Astrocyte of the hippocampus (primary cell): Measurements from ENCODE around the gene PDE6B.
A peak's percentile ranks its signal among the peaks of the same experiment; 100 is the strongest.
"Not testable (repeated sequence)": the region's sequence is repeated elsewhere in the genome, so short reads cannot be mapped to it uniquely, and the experiment has no call there.

ENCODE experiments used
- DNase-seq: peaks from one replicate; pipeline ENCODE4 v3.0.0; 2011; ENCODE audit warnings: low read depth, low spot score

Gene PDE6B

GRCh38 chr4:669806-670559 is 44.6 kb downstream of the PDE6B start:
- DNase-seq: not testable (repeated sequence)

GRCh38 chr4:671769-672168 is 46.4 kb downstream of the PDE6B start:
- DNase-seq: no peak

DNA sequence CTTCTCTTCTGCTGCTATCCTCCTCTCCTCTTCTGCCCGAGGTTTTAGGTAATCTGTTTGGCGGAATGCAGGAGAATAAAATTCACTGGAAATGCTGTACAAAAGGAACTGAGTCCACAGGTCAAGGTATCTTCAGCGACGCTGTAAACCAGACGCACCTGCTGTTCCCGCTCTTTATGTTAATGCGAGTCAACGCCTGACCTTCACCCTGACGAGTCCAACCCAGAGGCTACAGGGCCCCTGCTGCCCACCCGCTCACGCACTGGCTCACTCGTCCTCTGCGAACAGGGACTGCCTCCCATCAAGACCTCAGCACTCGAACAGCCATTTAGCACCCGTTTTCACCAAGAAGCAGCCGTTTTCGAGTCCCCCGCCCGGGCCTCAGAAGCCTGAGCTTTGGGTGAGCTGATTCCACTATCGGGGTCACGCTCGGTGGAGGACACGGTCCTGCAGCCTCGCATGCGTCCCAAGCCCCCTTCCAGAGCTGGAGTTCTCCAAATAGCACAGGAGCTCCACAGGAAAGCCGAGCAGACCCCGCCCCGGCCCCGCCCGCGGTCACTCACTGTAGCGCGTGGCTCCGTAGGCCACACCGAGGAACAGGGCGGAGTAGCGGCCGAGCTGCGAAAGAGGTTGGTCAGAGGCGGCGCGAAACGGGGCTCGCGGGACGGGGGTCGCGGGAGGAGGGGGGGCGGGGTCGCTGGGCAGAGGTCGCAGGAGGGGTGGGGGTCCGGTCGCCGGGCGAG is 48.1 kb downstream of the PDE6B start:
- peak; percentile 46 for DNase-seq

DNA sequence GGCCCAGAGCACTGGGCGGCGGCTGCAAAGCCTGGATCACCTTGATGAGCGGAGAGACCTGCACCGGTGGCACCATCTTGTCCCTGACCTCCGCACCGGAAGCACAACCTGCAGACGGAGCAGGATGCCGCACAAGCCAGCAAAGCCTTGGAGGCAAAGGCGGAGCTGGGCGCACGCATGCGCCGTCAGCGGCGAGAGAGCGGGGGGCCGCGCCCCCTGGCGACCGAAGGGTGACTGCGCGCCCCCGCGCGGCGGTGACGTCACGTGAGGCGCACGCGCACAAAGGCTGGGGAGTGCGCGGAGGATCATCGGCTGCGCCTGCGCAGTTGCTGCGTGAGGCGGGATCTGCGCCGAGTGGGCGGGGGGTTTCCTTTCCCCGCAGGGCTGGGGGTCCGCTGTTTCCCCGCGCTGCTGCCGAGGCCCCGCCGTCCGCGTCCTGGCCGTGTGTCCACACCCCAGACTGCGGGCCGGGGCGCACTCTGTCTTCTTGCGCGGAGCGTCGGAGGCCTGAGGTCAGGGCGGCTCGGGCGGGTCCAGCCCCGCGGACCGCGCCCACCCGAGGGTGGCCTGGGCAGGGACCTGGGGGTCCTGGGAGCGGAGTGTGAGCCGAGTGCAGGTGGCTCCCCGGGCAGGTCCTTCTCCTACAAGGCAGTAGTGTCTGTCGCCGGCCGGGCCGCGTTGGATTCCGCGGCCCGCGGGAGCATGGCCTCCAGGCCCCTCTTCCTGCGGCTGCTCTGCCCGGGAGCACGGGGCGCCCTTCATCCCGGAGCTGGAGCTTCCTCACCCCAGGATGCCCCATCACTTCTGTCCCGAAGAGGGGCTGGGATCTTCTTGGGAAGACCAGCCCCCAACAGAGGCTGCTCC is 49.0 kb downstream of the PDE6B start, which contains the start of the genes ATP5ME and MYL5:
Gene ATP5ME, minus strand, starts transcription at position 105 of the 864 bp plus-strand sequence. Its CDS starts 29 bp downstream, at position 76.
Gene MYL5, plus strand, starts transcription at position 371 of the 864 bp plus-strand sequence. CDS start 3,485 bp downstream, outside the sequence.
- peak; percentile 99 for DNase-seq

DNA sequence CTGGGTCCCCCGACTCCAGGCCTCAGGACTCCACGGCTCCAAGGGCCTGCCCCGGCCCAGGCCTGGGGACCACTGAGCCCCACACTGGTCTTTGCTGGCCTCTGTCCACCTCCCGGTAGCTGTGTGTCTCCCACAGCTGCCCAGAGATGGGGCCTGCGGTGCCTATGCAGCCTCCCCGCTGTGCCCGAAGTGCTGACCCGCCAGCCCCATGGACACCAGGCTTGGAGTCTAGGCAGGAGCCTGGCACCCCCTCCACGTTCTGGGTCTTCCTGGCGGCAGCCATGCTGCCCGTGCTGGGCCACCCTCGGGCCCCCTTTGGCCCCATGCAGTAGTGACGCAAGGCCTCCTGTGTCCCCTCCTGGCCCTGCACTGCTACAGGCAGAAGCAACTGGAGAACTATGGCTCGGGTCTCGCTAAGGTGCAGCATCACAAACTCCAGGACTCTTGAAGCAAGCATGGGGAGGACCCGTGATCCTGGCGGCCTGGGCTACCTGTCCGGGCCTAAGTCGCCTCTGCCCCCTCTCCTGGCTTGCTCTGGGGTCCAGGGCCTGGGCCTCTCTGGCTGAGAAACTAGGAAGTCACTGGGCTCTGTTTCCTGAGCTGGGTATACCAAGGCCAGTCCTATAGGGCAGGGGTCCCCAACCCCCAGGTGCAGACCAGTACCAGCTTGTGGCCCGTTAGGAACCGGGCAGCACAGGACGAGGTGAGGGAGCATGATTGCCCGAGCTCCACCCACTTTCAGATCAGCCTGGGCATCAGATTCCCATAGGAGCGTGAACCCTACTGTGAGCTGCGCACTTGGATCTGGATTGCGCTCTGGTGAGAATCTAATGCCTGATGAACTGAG is 49.9 kb downstream of the PDE6B start:
- no peak for DNase-seq

DNA sequence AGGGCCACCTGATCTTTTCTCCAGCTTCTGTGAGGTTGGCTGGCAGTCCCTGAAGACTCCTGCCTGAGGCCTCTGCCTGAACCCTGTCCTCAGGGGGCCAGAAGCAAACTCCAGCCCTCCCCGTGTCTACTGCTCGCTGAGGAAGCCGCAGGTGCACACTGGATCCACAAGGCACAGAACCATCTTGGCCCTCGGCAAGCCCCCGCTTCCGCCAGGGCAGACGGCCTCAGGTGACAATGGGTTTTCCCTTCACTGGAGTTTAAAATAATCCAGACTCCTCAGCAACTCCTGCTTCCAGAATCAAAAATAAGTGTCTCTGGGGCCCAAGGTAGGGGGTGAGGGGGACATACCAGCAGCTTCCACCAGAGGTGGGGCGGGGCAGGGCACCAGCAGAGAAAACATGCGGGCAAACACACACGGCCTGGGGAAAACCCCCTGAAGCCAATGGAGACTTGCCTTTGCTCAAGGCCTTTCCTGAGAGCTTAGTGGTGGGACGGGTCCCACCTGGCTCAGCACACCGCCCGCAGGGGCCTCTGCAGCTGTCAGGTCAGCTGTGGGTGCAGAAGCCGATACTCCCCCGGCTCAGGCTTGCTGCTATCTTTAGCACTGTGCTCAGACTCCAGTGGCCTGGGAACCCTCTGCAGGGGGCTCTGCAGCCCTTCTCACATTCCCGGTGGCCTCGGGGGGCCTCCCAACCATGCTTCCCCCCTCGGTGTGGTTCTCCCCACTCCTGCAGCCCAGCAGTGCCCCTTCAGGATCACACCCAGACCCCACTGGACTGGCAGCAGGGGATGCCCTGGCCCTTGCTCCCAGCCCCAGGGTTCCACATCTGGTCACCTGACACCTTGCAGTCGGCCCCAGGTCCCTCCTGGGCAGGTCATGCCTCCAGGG is 50.9 kb downstream of the PDE6B start:
- DNase-seq: no peak

- no peak for DNase-seq
Measured at GRCh38 chr4:676871-677235, 51.5 kb downstream of the PDE6B start.

DNA sequence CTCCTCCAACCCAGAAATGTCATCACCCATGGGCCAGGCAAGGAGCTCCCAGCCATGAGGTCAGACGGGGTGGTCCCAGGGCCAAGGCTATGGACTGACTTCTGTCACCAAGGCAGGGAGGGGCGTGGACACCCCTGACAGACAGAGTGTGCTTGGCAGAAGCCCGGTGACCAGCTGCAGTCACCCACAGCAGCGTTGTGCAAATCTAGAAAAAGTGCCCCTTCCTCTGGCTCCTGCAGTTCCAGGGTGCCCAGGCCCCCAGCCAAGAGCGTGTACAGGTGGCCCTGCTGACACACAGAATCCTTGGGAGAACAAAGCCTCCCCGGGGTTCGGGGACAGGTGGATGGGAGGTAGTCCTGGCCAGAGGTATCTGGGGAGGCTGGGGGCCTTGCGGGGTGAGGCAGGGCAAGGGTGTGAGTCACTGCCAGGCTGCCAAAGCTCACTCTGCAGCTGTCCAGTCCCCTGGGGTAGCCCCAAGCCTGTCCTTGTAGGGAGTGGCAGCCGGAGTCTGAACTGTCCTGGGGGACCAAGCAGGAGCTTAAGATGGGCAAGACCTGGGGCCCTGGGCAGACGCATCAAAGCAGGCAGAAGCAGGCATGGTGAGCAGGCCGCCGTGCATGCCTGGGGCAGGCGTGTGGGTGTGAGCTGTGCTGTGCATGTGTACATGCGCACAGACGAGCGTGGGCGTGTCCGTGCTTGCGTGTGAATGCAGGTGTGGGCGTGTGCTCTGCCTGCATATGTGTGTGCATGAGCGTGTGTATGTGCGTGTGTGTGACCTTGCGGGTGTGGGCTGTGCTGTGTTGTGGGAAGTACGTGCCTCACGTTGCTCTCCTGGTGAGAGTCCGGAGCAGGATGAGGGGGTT is 52.3 kb downstream of the PDE6B start:
- DNase-seq: no peak

DNA sequence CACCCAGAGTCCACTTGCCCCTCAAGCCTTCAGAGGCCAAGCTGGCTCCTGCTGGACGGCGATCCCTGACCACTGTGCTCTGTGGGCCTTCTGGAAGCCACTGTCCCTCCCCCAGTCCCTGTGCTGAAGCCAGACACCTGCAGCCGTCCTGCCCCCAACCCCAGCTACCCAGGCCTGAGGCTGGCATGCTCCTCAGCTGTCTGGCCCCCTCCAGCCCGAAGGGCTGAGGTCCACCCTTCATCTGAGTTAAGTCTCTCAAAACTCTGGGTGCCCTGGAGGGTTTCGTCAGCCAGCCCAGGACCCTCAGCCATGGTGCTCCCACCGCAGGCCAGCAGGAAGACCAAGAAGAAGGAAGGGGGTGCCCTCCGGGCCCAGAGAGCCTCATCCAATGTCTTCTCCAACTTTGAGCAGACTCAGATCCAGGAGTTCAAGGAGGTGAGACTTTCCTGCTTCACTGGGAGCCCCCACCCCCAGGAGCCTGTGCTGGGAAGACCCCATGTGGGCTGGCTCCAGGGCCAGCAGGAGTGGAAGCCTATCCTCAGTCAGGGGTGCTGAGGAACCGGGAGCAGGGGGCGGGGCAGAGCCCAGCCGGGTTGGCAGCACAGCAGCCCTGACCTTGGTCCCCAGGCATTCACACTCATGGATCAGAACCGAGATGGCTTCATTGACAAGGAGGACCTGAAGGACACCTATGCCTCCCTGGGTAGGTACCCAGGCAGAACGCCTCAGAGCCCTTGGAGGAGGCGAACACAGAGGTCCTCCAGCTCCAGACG is 53.1 kb downstream of the PDE6B start:
- no peak for DNase-seq

DNA sequence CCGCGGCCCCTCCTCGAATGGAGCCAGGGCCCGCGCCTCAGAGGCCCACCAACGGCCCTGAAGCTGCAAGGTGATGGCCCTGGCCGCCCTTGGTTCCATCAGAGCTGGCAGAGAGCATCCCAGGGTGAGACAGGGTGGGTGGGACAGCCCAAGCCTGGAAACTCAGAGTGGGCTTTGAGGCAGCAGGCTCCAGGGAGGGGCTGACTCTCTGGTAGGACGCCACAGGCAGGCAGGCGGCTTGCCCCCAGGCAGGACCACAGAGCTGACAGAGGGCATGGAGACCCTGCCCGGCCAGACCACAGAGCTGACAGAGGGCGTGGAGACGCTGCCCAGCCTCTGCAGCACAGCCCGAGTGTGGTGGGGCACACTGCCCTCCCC is 53.7 kb downstream of the PDE6B start:
- DNase-seq: no peak

DNA sequence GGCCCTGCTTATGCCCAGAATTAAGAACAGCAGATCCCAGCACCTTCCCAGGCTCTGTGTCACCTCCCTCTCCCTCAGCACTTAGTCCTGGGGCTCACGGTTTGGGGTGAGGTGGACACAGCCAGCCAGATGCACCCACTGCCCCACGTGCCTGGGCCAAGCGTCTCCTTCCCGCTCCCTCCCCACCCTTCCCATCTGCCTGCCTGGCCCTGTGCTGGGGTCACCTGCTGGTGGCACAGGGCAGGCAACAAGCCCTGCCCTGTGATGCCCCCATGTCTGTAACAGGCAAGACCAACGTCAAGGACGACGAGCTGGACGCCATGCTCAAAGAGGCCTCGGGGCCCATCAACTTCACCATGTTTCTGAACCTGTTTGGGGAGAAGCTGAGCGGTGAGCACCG is 54.3 kb downstream of the PDE6B start:
- no peak for DNase-seq

GRCh38 chr4:680091-680490 is 54.7 kb downstream of the PDE6B start:
- DNase-seq: no peak

- no peak for DNase-seq
Measured at GRCh38 chr4:680551-680927, 55.2 kb downstream of the PDE6B start.

DNA sequence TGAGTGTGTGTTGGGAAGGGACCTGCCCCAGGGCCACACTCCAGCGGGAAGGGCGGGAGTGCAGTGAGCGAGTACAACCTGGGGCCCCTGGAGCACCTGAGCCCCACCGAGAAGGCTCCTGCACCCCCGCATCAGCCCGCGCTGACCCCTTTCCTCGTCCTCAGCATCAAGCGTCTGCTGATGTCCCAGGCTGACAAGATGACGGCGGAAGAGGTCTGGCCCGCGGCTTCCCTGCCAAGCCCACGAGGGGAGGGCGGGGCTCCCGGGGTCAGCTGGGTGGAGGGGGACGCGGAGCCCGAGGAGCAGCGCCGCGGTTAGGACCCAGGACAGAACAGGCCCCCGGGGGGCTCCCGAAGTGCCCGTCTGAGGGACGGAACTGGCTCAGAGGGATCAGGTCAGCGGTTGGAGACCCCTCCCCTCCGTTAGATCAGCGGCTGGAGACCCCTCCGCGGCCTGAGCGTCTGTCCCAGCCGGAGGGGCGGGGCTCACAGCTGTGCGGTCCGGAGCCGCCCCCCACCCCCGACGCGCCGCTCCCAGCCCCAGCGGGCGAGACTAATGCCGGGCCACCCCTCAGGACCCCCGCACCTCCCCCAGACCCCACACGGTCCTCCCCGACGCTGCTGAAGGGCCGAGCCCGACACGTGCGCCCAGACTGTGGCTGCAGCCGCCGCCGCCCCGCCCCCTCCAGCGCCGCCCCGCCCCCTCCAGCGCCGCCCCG is 55.7 kb downstream of the PDE6B start:
- peak; percentile 56 for DNase-seq

DNA sequence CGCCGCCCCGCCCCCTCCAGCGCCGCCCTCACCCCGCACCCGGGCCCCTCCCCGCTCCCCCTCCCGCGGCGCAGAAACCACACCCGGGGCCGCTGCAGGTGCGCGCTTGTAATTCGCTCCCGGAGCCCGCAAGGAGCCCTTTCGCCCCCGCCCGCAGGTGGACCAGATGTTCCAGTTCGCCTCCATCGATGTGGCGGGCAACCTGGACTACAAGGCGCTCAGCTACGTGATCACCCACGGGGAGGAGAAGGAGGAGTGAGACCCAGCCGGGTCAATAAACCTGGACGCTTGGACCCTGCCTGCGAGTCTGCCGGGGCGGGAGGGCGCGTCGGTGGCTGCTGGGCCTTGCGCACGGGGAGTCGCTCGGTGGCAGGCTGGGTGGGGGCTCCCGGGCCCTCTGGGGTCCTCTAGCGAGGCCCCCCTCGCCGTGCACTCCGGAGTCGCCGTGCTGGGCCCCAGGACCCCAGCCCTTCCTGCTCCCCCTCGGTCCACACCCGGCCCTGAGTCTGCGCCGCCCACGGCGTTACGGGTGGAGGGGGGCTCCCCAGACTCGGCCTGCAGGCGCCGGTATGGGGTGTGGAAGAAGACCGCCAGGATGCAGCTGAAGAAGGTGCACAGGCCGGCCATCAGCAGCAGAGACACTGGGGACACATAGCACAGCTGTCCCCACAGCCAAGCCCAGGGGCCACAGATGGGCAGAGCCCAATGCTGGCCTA is 56.5 kb downstream of the PDE6B start:
- no peak for DNase-seq

DNA sequence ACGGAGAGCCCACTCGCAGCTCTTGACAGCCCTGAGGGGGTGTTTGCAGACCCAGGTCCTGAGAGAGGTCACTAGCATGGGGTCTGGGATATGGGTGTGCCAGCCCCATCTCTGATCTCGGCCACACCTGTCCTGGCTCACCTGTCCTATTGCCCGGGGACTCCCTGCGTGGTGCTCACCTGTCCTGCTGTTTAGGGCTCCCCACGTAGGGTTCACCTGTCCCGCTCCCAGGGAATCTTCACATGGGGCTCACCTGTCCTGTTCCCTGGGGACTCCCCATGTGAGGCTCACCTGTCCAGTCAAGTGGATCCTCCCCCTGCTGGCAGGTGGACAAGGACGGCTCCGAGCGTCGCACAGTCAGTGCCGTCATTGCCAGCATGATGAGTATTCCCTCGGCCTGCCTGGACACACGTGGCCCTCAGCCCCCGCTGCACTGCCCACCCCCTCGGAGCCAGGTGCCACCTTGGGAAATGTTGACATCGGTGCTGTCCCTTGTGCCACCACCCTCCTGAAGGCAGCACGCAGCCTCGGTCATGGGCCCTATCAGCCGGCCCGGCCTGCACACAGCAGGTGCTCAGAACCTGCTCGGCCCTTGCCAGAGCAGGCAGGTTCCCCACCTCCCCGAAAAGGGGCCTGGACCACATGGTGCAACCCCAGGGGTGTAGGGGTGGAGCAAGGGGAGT is 57.3 kb downstream of the PDE6B start:
- no peak for DNase-seq
